TTC549 (cell line): ENCODE results near the gene TAS2R19.

Experiments used
- FAIRE-seq: peaks from 2 replicates; lab custom pipeline; 2012; peaks lifted over from hg19 to GRCh38; lab: Jason Lieb, UNC

Gene TAS2R19

GRCh38 chr12:10989107-10989506 lies 33.3 kb downstream of the TAS2R19 start:
- FAIRE-seq: no peak

DNA sequence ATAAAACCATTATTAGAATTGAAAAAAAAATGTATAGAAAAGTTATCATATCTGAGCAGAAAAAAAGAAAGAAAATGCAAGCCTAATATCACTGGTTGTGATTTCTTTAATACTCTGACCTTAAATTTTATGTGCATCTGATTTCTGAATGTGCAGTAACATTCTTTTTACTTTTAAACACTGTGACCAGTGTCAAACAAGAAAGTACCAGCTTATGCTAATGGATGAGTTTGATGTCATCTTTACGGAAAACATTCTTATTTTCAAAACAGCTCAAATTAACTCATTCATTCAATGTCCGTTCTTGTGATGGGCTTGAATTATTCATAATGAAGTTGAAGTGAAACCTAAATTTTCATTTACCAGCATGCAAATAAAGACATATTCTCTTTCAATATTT lies 35.6 kb downstream of the TAS2R19 start, which contains the start of gene TAS2R50:
Gene TAS2R50 (minus strand): TSS at position 101 of the 400 bp plus-strand sequence. CDS start 52 bp downstream, at position 49.
- FAIRE-seq: no peak

DNA sequence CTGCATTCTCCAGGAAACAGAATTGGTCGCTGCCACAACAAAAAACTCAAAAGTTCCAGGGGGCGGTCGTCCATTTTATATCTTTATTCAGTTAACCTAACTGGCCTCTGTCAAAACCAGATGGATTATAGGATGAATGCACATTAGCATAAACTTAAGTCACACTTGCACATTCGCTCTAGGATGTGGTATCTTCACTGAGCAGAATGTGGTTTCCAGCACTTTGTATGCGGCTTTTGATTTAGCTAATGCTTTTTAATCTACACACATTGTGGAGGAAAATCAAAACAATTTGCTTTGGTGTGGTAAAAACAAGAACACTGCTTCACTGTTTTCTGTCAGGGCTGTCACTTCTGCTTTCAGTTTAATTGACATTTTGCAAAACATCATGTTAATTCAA lies 40.2 kb downstream of the TAS2R19 start:
- no peak for FAIRE-seq

DNA sequence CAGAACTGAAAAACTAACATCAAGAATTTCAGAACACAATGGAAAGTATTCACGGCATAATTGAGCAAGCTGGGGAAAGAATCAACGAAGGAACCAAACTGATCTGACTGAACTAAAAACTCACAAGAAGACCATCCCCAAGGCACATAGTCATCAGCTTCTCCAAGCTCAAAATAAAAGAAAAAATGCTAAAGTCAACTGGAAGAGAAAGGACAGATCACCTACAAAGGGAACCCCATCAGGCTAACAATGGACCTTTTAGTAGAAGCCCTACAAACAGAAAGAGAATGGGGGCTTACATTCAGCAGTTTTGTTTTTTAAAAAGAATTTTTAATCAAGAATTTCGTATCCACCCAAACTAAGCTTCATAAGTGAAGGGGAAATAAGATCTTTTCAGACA lies 47.5 kb downstream of the TAS2R19 start:
- FAIRE-seq: no peak
